ENCODE measurements around the gene NRXN3.
A peak's percentile ranks its signal among the peaks of the same experiment; 100 is the strongest.

The NRXN3 gene

GRCh38 chr14:79274641-79275291, 1104.6 kb downstream of the NRXN3 start:
- no peak for DNase-seq

- no peak for DNase-seq
Observed at GRCh38 chr14:79275292-79275655, 1105.1 kb downstream of the NRXN3 start.

DNA sequence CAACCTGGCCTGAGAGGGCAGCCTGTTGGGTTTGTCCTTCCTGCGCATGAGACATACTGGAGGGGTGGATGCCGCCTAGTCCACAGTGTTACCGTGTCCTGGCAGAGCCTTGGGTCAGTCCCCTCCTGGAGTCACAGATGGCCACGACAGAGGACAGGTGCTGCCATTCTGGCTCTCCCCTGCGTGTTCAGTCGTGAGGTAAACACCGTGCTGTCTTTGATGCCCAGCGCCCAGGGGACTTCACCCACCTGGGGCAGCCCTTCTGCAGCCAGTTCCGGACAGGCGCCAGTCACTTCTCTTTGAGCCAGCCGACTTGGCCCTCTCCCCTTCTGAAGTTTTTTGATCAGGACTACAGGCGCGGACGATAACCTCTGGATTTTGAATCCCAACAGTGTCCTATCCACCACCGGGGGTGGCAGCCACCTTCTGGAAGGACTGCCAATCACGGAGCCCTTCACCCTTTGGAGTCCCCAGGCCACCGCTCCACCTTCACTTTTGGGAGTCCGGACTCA, 1108.2 kb downstream of the NRXN3 start:
- no peak for DNase-seq

GRCh38 chr14:79278798-79279644, 1108.8 kb downstream of the NRXN3 start:
- DNase-seq = peak; percentile 8

DNA sequence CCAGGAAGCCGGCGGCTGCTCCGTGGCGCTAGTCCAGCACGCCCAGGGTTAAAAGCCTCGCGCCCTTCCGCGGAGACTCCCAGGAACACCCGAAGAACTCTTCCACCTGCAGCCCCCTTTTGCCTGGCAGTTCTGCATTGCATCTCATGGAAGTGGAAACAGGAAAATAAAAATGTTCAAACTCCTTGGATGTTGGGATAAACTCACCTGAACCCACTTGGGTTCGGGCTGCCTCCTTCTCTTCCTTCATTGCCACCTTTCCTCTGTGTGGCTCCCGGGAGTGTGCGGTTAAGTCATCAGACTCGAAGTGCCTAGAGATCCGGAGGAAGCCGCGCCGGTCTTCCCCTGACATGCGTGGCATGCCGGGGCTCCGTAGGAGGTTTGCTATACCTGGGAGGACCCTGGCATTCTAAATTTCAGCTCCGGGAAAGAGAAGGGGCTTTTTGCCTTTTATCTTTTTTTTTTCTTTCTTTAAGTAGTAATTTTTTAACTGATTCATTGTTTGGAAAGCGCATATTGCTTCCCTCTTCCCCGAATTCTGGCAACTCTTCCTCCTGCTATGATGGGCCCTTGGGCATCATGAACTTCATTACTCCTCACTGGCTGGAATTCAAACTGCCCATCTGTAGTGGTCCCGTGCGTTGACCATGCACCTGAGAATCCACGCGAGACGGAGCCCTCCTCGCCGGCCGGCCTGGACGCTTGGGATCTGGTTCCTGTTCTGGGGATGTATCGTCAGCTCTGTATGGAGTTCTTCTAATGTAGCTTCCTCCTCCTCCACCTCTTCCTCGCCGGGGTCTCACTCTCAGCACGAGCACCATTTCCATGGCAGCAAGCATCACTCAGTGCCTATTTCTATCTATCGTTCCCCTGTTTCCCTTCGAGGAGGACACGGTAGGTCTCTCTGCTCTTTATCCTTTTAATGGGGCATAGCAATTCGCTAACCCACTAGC, 1109.7 kb downstream of the NRXN3 start:
- DNase-seq = no peak

DNA sequence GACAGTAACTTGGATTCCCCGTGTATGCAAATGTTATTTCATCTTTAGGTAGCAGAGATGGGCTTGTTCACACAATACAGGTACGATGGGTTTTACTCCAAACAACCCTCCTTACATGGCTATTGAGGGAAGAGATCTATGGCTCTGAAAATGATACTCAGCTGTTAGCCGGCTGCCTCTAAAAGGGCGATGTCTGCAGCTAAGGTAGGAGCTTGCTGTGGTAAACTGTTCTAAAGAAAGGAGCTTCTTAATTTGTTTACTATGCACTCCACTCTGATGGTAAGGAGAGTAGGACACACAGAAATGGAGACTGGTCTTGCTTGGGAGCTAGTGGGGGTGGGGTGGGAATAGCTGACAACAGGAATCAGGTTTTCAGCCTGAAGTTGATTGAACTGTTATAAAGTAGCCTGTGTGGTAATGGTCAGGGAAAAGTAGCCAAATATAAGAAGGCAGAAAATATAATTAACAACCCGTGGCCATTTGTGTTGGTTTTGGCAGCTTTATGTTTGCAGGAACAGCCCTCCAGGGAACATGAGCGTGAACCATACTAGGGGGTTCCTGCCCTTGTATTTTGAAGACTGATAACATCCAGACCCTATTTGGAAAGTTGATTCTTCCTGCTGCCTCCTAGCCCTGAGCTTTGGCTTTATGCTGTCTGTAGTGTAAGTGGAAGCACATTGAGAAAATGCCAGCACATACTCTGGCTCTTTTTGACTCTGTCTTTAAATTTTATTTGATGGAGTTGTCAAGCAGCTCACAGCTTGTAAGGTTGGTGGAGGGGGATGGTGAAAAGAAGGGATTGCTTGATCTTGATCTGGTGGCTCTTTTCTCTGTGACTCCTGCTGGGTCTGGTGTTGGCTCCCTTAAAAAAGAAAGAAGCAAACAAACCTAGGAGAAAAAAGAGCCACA, 1111.3 kb downstream of the NRXN3 start:
- DNase-seq = no peak

DNA sequence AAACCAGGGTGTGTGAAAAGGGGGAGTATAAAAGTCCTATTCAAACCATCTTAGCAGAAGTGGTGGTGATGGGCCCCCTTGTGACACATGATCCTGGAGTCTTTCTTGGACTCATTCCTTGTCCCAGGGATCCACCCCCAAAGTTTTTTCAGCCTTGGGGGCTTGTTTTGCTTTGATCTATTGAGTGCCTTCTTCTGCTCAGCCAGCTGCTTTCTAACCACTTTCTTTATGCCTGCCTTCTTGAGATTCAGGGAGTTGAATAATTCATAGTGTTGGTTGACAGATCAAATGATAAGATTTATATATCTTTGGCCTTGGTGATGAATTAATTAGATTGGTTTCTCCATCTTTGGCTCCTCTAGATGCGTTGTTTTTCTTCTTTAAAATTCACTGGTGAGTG, 1114.4 kb downstream of the NRXN3 start:
- DNase-seq = no peak

GRCh38 chr14:79285263-79285662, 1115.1 kb downstream of the NRXN3 start:
- no peak for DNase-seq

DNA sequence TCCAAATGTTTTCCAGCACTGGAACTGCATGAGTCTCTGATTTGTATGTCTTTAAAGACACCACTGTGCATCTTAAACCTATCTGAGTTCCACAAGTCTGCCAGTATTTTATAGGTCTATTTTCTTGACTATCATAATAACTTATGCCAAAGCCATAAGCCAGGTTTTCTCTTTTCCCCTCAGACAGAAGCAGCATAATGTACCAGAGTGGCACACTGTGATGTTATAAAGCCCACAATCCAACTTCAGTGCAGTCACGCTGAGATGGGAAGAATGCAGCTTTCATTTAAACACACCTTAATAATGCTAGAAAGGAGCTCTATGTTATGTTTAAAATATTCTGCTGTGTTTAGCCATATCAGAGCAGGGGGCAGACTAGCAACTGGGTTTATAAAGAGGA, 1117.8 kb downstream of the NRXN3 start:
- no peak for DNase-seq

- no peak for DNase-seq
Observed at GRCh38 chr14:79293482-79294177, 1123.5 kb downstream of the NRXN3 start.

GRCh38 chr14:79294499-79294898, 1124.3 kb downstream of the NRXN3 start:
- no peak for DNase-seq

DNA sequence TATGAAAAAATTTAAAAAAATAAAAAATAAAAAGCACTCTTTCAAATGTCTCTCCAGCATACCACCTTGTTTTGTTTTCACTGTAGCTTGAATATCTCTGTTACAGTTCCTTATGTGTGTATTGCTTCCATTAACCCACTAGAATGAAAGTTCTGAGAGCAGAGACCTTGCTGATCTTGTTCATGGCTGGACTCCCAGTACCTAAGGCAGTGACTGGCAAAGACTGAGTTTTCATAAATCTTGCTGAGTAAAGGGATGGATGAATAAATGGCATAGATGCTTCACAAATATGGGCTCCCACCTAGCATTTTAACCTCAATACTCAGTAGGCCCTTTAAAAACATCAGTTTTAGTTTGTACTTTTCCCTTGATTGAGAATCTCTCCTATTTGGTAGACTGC, 1125.2 kb downstream of the NRXN3 start:
- DNase-seq = no peak

DNA sequence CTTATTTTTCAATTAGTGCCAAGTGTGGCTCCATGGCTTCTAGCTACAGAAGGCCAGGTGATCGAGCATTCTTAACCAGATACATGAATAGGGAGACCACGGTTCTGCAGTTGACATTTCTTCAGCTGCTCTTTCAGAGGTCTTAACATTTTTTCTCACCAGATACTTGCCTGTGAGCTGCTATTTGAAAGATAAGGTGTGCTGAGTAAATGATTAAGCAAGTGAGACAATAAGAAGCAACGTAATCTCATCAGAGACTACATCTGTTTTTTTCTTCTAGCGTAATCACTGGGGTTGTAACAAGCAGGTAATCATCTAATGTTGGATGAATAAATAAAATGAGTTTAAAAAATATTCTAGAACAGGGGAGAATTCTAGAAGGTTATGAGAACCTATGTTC, 1128.2 kb downstream of the NRXN3 start:
- no peak for DNase-seq

DNA sequence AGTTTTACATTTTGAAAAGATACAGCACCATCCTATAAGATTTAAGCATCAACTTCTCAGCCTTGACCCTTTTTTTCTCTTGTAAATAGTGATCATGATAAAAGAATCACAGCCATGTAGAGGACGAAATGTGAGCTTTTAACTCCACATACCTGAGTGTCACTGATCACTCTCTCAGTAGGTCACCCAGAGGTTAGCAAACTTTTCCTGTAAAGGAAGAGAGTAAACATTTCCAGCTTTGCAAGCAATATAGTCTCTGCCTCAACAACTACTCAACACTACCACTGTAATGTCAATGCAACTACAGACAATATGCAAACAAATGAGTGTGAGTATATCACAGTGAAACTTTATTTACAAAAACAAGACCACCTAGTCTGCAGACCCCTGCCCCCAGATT, 1129.0 kb downstream of the NRXN3 start:
- DNase-seq = no peak

DNA sequence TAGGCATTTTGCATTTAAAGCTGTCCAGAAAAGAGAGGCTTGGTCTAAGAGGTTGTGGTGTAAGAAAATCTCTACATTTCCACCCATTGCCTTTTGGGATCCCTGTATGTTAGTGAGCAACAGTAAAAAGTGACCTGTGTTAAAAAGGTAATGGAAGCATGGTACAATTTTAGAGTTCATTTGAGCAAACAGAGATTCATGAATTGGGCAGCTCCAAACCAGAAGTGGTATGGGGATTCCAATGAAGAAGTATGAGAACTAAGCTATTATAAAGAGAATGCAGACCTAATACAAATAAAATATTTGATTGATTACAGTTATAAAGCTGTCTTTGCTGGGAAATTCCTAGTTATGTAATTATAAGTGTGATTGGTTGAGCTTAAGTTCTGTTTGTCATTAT, 1134.1 kb downstream of the NRXN3 start:
- DNase-seq = no peak

GRCh38 chr14:79306546-79306945, 1136.4 kb downstream of the NRXN3 start:
- no peak for DNase-seq

DNA sequence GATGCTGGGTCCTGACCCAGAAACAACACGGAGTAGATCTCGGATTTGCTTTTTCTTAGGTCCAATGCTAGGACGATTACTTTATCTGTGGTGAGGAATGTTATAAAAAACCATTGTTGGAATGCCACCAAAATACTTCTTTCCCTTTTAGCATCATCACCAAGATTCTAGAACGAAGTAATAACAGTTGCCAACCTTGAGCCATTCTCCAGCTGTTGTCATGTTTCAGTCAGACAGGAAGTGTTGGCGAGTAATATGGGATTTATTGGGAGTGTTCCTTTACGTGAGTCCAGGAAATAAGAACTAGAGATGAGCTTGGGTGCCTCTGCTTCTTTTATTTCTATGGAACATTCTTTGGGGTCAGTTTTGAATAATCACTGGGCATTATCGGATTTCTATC, 1148.2 kb downstream of the NRXN3 start:
- no peak for DNase-seq

GRCh38 chr14:79320561-79320960, 1150.4 kb downstream of the NRXN3 start:
- DNase-seq = no peak

DNA sequence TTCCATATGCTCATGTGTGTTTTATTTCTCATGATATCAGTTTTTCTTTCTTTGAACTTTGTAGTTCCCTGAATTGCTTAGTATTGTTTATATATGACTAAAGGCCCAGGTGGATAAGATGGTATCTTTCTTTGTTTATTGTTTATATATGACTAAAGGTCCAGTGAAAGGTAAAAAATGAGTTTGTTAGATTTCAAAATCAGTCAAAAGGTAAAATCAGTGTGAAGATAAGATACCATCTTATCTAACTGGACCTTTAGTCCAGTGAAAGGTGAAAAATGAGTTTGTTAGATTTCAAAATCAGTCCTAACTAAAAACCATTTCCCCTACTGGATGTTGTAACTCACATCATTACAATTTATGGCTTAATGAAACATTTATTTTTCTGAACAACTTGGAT, 1150.9 kb downstream of the NRXN3 start:
- DNase-seq = no peak

GRCh38 chr14:79325071-79325470, 1154.9 kb downstream of the NRXN3 start:
- DNase-seq = no peak

- no peak for DNase-seq
Observed at GRCh38 chr14:79325557-79325956, 1155.4 kb downstream of the NRXN3 start.

DNA sequence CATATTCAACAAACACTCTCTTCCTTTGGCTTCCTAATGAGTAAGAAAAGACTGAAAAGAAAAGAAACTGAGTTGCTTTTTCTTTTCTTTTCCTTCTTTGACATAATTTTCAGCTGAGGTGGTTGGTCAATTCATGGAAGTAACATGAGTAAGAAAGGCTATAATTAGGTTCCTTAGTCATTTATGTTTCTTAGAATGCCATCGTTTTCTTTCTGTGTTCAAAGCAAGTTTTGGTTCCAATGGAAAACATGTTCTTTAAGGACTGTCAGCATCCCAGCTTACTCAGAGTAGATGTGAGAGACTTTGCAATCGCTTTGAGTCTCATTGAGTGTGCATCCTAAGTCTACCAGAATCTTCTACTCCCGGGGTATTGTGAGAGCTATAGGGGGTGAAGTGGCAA, 1158.7 kb downstream of the NRXN3 start:
- DNase-seq = no peak
